ENCODE measurements around the gene RGL2. TPM values are rescaled to one million over a fixed set of nuclear protein-coding genes. Genes with fewer than 3 reads are reported as not detected.
"Not testable (repeated sequence)": the region's sequence is repeated elsewhere in the genome, so short reads cannot be mapped to it uniquely, and the experiment has no call there.

RGL2 gene
- polyA plus RNA-seq, 3 donors: 33.1 to 64.3 (median 49.0) TPM

DNA sequence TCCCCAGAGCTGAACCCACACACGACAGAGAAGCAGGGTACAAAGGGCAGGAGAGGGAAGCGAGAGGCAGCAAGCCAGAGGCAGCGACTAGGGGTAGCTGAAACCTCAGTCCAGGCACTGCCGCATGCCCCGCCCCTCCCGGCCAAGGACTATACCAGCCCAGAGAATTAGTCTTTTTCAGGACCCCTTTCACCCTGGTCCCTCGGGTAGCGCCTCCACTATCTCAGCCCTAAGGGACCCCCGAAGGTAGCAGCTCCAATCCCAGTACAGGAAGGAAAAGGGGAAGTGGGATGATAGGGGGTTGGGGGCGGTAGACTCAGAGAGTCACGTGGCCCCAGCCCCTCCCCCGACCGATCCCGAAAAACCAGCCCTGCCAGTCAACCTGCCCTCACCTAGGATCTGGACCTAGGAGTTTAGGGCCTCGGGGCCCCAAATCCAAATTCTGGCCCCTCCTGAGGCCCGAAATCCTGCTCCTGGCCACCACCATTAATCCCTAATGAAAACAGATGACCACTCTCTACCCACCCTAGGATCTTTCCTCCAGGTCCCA lies 1.3 kb downstream of the RGL2 start:
- WGBS, 3 donors: 6 to 15% (median 11%) methylated on average over 15 to 16 of the region's 16 CpGs

DNA sequence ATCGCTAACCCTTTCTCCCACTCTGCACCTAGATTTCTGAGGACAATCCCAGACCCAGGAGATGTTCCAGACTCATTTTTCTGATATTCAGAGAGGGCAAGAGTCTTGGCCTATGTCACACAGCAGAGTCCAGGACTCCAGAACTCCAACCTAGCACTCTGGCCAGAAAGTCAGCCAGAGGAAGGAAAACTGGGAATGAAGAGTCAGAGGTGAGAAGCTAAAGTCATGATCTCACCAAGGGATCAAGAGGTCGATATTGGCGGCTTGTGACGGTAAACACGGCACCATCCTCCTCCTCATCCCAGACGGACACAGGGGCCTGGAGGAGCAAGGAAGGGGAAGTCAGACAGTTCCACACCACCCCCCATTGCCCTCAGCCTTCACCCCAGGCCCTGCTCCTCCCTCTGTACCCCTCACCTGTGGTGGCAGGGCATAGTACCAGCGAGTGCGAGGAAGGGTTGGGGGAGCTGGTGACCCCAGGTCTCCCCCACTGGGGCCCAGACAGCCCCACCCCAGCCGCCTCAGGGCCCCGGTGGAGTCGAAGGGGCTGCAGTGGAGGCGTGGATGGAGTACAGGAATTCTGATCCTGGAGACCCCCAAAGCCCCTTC lies 1.8 kb downstream of the RGL2 start:
- 65 to 72% (median 68%) methylated on average over 12 of the region's 12 CpGs for WGBS, 3 donors

More for the DNA sequence above, 1.3 kb downstream of the RGL2 start:
- H3K27ac ChIP-seq (ENCODE audit: low read depth, low read length): no peak overlapping the region

DNA sequence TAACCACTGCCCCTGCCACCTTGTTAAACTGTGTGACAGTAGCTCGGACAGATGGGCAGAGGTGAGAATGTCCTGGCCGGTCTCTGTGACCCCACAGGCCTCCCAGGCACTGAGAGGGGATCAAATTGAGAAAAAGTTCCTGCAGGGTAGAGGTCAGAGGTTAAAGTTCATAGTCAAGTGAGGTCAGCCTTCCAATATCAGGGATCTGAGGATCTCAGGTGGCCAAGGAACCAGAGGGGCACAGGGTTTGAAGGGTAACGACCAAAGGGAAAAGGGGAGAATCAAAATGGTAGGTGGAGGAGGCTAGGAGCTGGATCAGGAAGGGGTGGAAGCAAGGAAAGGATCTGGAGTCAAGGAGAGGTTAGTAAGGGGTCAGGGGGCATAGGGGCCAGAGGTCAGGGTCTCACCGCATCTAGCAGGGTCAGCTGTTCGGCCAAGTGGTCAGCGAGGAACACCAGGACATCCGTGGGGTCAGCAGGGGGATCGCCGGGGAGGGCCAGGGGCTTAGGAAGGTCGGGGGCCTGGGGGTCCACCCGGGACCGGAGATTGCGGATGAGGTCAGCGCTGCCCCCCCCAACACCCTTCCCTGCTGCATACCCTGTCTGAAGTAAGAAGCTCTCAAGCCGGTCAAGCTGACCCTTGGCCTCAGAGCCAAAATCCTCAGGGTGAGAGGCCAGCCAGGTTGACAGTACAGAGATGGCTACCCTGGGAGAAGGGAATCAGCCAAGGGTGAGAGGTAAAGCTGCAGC lies 2.9 kb downstream of the RGL2 start:
- H3K27ac ChIP-seq (ENCODE audit: low read depth, low read length): no peak overlapping the region
- 86 to 90% (median 86%) methylated on average over 12 to 15 of the region's 15 CpGs for whole genome bisulfite sequencing, 3 donors

More for the DNA sequence above, 1.8 kb downstream of the RGL2 start:
- H3K27ac ChIP-seq (ENCODE audit: low read depth, low read length): no peak overlapping the region

DNA sequence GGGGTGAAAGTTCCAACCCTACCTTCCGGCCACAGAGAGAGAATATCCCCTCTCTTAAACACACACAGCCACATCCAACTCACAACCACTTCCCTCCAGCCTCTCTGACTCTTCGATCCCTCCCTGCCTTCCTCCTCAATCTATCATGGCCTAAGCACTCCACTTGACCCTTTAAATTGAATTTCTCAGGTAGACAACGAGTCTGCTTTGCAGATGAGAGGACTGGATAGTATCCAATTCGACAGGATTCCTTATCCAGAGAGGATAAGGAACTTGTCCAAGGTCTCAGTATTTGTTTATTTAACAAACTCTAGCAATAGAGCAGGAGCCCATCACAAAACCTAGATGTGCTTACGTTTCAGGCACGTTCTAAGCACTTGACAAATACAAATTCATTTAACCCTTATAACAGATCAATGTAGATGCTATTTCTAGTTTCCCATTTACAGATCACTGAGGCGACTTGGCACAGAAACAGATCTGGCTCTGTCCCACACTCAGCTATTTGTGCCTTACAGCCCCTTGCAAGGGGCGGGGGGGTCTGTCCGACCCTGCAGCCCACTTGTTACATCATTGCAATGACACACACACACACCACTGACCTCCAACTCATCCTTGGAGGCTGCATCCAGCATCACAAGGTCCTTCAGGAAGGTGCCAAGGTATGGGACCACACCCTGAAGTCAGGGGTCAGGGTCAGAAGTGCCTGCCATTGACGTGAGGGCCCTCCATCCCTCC lies 4.5 kb downstream of the RGL2 start:
- 54 to 71% (median 68%) methylated on average over 10 of the region's 10 CpGs for WGBS, 3 donors
- H3K27ac ChIP-seq (ENCODE audit: low read depth, low read length): no peak overlapping the region

DNA sequence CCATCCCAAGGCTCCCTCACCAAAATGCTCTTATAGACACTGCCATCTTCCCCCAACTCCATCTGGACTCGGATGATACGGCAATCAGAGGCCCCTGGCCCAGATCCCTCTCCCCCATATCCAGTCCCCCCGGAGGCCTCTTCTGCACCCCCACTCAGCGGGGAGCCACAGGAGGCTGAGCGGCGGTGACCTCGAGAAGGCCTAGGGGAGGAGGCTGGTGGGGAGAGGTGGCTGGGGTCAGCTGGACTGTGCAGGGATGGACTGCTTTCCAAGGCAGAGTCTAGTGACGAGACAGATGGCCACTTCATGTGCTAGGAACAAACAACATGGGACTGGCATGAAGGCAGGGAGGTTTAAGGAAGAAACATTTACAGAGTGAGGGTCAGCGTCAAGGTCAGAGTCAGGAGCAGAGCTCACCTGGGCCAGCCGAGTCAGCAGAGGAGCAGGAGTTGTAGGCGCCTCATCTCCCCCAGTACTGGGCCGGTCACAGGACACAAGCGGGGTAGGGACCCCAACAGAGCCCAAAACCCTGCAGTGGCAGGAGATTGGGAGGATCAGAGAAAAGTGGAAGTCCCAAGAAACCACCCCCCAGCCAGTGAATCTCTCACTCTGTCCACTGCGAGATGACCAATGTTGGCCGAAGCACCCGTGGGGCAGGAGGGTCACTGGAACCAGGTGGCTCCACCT lies 5.6 kb downstream of the RGL2 start:
- WGBS, 3 donors: 83 to 87% (median 83%) methylated on average over 16 of the region's 16 CpGs
- no peak overlapping the region for H3K27ac ChIP-seq (ENCODE audit: low read depth, low read length)

DNA sequence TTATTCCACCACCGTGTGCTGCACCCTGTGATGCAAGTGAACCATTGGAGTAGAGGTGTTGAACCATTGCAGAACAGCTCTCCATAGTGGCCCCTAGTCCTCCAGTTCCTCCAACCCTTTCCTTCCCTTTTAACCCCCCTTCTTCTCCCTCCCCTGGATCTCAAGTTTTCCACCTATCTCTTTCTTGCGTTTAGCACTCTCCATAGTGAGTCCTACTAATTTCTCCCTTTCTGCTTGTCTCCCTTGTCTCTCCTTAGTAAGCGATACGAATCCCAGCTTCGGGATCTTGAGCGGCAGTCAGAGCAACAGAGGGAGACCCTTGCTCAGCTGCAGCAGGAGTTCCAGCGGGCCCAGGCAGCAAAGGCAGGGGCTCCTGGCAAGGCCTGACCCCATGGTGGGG lies 8.3 kb downstream of the RGL2 start:
- no peak overlapping the region for H3K27ac ChIP-seq (ENCODE audit: low read depth, low read length)
- WGBS, 3 donors: 65 to 71% (median 71%) methylated on average over 7 of the region's 7 CpGs

DNA sequence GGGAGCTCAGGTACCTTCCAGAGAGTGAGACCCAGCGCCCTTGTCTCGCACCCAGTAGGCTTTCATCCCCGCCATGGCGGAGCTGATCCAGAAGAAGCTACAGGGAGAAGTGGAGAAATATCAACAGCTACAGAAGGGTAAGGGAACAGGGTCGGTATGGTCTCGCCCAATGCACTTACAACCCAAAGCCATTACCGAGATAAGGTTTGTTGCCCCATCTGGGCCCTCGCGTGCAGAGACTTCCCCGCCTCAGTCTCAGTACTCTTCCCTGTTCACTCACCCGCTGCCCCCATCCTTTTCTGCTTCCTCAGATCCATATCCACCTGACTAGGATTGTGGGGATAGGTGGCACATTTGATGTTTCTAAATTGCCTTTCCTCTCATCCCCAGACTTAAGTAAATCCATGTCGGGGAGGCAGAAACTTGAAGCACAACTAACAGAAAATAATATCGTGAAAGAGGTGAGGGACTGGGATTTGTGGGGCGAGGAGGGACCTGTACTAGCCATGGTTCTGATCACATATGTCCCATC lies 8.9 kb downstream of the RGL2 start:
- WGBS, 3 donors: 2 to 5% (median 4%) methylated on average over 14 of the region's 14 CpGs
- no peak overlapping the region for H3K27ac ChIP-seq (ENCODE audit: low read depth, low read length)

DNA sequence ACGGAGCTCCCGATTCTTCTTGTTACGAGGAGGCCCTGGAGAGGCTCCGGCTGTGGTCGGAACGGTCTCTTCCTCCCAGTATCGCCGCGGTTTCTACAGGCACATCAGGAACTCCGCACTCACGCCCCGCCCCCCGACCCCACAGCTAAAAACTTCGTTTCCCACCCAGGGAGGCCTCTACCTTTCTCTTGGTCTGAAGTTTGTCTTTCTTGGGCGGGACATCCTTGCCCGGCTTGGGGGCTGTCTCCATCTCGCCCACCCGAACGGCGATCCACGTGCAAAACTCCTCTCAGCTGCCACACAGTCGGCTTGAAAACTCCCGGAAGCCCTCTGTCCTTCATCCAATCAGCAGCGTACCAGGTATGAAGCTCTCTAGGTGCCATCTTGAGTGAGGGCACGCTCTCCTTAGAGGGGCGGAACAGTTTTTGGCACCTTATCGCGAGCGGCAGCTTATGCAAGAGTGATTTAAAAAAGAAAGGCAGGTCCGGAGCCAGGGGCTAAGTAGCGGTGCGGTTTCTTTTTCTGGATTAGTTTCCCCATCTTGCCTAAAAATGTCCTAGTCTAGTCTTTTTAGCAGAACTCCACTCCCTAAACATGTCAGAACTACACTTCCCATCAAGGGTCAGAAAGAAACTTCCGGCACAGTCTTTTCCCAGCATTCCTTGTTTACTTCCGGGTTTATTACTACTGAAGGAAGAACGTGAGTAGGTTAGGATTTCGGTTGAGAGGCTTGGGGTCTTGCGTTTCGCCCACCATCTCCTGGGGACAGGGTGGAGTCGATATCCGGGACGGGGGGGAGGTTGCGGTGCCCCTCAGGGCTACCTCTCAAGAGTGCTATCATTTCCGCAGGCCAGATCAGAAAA lies 9.6 kb downstream of the RGL2 start, which contains the start of the genes PFDN6 and WDR46:
TSS of gene PFDN6 (plus strand) at position 681 of the 863 bp plus-strand sequence. CDS start 256 bp downstream, outside the sequence.
TSS of gene WDR46 (minus strand) at position 319 of the 863 bp plus-strand sequence. CDS start at position 250, 69 bp downstream.
- WGBS, 3 donors: 0 to 1% (median 0%) methylated on average over 43 of the region's 43 CpGs
- no peak within 1 kb of the TSS for H3K27ac ChIP-seq (ENCODE audit: low read depth, low read length)

DNA sequence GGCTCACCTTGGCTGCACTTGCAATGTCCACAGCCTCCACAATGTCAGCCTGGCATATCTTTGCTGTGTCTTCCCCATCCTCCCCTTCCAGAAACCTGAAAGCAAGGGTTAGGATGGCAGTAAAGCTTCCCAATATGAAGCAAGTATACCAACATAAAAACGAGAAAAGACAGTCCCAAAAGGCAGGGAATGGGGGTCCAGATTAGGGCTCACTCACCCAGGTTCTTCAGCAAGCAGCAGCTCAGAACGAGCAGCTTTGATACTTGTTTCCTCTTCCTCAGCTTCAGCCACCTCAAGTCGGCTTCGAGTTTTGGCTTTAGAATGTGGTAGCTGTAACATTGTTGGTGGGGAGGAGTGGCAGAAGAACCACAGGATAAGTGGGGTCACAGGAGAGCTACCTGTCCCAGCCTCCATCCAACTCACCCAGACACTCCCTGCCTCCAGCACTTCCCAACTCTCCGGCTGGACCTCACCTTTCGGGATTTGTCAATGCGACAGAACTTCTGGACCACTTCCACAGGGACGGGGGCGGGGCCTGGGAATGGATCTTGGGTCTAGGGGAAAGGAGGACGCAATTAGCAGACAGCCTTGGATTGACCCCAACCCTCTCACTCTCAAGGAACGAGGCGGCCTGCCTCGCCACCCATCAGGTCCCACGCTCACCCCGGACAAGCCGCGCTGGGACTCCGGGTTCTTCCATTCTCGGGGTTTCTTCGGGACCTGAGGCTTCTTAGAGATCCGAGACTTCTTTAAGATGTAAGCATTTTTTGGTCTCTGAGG lies 10.4 kb downstream of the RGL2 start:
- no peak overlapping the region for H3K27ac ChIP-seq (ENCODE audit: low read depth, low read length)
- 7 to 11% (median 10%) methylated on average over 21 of the region's 21 CpGs for whole genome bisulfite sequencing, 3 donors

DNA sequence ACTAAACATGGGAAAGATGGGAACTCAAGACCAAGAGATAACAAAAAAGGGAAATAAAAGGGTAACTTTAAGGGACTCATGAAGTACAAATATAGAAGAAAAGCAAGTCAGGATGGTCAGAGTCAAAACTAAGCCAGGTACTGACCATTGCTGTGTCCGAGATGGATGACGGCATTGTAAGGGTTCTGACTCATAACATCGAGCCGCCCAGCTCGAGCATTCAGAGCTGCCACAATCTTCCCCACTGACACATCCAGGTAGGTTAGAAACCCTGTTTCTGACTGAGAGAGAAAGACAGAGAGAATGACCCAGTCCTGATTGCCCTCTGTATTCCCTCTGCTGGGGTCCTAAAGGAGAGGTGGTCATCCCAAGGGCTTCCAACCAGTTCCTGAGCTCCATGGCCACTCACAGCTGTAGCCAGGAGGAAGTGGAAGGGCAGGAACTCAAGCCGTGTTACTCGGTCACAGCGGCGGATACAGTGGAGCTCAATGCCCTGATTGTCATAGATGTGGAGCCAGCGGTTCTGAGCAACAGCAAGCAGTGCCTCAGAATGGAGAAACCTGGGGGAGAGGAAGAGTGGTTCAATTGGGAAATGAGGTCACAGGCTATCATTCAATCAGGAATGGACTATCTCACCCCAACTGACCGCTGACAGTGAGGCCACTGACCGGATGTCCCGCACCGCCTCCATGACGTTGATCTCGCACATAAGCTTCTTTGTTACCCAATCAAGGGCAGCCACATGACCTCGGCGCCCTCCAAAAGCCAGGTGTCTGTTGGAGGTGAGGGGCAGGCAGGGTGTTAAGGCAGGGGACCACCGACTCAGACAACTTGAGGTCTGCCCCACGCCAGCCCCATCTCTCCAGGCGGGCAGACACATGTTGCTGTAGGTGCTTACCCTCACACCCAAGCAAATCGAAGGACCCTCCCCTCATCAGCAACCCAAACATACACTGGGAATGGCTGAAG lies 11.5 kb downstream of the RGL2 start:
- 89 to 93% (median 91%) methylated on average over 22 of the region's 22 CpGs for WGBS, 3 donors
- no peak overlapping the region for H3K27ac ChIP-seq (ENCODE audit: low read depth, low read length)

DNA sequence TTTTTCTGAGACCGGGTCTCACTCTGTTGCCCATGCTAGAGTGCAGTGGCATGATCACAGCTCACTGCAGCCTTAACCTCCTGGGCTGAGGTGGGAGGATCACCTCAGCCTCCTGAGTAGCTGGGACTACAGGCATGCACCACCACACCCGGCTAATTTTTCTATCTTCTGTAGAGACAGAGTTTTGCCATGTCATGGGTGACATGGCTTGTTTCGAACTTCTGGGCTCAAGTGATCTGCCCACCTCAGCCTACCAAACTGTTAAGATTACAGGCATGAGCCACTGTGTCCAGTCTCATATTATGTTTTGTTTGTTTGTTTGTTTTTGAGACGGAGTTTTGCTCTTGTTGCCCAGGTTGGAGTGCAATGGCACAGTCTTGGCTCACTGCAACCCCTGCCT lies 13.5 kb downstream of the RGL2 start:
- H3K27ac ChIP-seq (ENCODE audit: low read depth, low read length): not testable (repeated sequence)
- WGBS, 3 donors: 91 to 93% (median 92%) methylated on average over 4 of the region's 4 CpGs

DNA sequence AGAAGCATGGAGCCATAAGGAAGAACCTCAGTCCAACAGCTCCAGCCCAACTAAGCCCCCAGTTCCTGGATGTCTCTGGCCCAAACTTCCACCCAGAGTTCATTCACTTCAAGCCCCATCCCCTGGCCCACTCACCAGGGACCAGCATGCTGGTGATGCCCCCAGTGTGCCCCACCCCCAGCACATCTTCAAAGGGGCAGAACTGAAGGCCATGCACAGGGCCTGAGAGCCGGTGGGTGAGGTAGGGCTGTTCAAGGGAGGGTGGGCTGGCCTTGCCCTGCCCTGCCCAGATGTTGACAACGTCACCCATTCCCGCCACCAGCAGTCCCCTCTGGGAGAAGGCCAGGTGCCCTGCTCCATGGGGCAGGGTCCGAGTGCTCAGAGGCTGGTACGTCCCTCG lies 18.2 kb downstream of the RGL2 start:
- WGBS, 3 donors: 80 to 87% (median 87%) methylated on average over 6 of the region's 6 CpGs
- H3K27ac ChIP-seq (ENCODE audit: low read depth, low read length): no peak overlapping the region

DNA sequence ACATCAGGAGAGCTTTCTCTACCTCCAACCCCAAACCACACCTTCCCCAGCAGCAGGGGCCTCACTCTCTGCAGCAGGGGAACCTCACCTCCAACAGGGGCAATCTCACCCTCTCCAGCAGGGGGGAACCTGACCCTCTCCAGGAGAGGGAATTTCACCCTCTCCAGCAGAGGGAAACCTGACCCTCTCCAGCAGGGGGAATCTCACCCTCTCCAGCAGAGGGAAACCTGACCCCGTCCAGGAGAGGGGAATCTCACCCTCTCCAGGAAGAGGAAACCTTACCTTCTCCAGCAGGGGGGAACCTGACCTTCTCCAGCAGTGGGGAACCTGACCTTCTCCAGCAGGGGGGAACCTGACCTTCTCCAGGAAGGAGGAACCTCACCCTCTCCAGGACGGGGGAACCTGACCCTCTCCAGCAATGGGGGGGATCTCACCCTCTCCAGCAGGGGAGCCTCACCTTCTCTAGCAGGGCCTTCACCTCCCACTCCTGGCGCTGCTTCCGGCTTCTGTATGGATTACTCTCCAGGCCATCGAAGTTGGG lies 18.7 kb downstream of the RGL2 start:
- 50 to 70% (median 58%) methylated on average over 5 of the region's 5 CpGs for WGBS, 3 donors
- no peak overlapping the region for H3K27ac ChIP-seq (ENCODE audit: low read depth, low read length)

DNA sequence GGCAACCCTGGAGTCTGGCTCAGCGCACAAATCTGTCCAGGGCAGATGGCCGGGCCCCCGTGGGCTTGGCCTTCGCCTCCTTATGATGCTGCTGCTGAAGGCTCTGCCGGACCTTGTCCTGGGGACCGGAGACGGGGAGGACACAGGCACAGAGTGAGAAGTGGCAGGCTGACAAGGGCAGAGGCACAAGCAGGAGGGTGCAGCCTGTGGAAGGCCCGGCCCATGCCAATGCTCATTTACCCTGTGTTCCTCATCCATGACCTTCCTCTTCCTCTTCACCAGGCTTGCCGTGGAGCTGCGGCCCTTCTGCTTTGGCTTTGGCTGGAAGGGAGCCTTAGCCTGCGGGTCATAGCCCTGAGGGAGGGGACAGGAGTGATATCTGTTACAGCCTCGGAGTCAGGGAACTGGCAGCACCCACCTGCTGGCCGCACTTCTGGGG lies 19.5 kb downstream of the RGL2 start:
- H3K27ac ChIP-seq (ENCODE audit: low read depth, low read length): no peak overlapping the region

DNA sequence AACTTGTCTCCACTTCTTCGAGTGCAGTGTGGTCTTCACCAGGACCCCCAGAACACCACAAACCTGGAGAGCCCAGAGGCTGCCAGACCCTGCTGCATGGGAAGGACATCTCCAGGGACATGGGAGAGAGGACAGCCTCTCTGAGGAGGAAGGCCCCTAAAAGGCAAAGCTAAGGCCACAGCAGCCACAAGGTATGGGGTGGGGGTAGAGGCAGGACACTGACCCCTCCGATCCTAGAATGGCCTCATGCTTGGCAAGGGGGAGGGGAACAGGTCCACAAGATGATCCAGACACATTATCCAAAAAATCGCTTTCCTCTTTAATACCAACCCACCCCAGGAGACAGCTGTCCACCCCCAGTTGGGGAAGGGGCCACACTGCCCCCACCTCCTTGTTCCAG lies 19.9 kb downstream of the RGL2 start:
- 90 to 98% (median 92%) methylated on average over 3 of the region's 3 CpGs for WGBS, 3 donors
- no peak overlapping the region for H3K27ac ChIP-seq (ENCODE audit: low read depth, low read length)

More for the DNA sequence above, 19.5 kb downstream of the RGL2 start:
- WGBS, 3 donors: 77 to 79% (median 79%) methylated on average over 13 of the region's 13 CpGs
